Measurements from ENCODE around the gene UBE2D2. TPM values are rescaled to one million over a fixed set of nuclear protein-coding genes. Genes with fewer than 3 reads are reported as not detected.
A peak's percentile ranks its signal among the peaks of the same experiment; 100 is the strongest.

UBE2D2 gene
- total and polyA plus RNA-seq, 2 of the 13 experiments (the other 11 are each of a cell fraction or from before 2014, with no cell fraction given), result 79.1 to 109 TPM

- TF ChIP-seq IRF9 (CRISPR knock-in tag; IDR thresholded peaks at IDR 0.05; ENCODE audit: borderline replicate concordance), result peak; percentile 35; the same call in 1 of the 2 replicates
- TF ChIP-seq ZMAT3 (CRISPR knock-in tag; conservative IDR thresholded peaks at IDR 0.05), result no peak
- TF ChIP-seq ATF3 (CRISPR knock-in tag; IDR thresholded peaks at IDR 0.05), result no peak
- TF ChIP-seq SALL2 (CRISPR knock-in tag; IDR thresholded peaks at IDR 0.05), result peak; percentile 80
- no peak for TF ChIP-seq TIGD3 (CRISPR knock-in tag; IDR thresholded peaks at IDR 0.05; ENCODE audit: borderline replicate concordance)
- no peak for TF ChIP-seq NONO (IDR thresholded peaks at IDR 0.05)
- no peak for TF ChIP-seq NONO (CRISPR knock-in tag; conservative IDR thresholded peaks at IDR 0.05)
- 0 out of 4 replicates have a peak, but pooled peaks of 1 of the 2 experiments have one; percentile 42 for TF ChIP-seq KLF16 (CRISPR knock-in tag; IDR thresholded peaks at IDR 0.05)
- TF ChIP-seq RFXAP (CRISPR knock-in tag; IDR thresholded peaks at IDR 0.05; ENCODE audit: borderline replicate concordance), result no peak
- TF ChIP-seq SMC3 (IDR thresholded peaks at IDR 0.05; ENCODE audit: low read length), result no peak
- TF ChIP-seq ZNF180 (CRISPR knock-in tag; IDR thresholded peaks at IDR 0.05; ENCODE audit: borderline replicate concordance, low read depth), result no peak
- TF ChIP-seq ZNF589 (CRISPR knock-in tag; conservative IDR thresholded peaks at IDR 0.05), result no peak
- TF ChIP-seq HOXA5 (CRISPR knock-in tag; IDR thresholded peaks at IDR 0.05), result peak; percentile 85
- TF ChIP-seq PATZ1 (CRISPR knock-in tag; IDR thresholded peaks at IDR 0.05), result peak; percentile 91
- no peak for TF ChIP-seq TRIM24 (CRISPR knock-in tag; IDR thresholded peaks at IDR 0.05)
- no peak for TF ChIP-seq ZNF224 (CRISPR knock-in tag; IDR thresholded peaks at IDR 0.05)
- TF ChIP-seq TSC22D2 (CRISPR knock-in tag; IDR thresholded peaks at IDR 0.05; ENCODE audit: borderline replicate concordance), result no peak
- TF ChIP-seq ZNF784 (CRISPR knock-in tag; IDR thresholded peaks at IDR 0.05; ENCODE audit: borderline replicate concordance), result no peak
- no peak for TF ChIP-seq GRHL1 (CRISPR knock-in tag; conservative IDR thresholded peaks at IDR 0.05)
- TF ChIP-seq MATR3 (CRISPR knock-in tag; IDR thresholded peaks at IDR 0.05), result no peak
These were observed 87.3 kb downstream of the UBE2D2 start, which contains the start of gene CXXC5 (continued) for GRCh38 chr5:139648205-139649081.
